ENCODE measurements around the gene ACLY. TPM values are rescaled to one million over a fixed set of nuclear protein-coding genes. Genes with fewer than 3 reads are reported as not detected.

The ACLY gene
- total and polyA plus RNA-seq, 2 of the 13 experiments (the other 11 are each of a cell fraction or from before 2014, with no cell fraction given) = 111 to 218 TPM

DNA sequence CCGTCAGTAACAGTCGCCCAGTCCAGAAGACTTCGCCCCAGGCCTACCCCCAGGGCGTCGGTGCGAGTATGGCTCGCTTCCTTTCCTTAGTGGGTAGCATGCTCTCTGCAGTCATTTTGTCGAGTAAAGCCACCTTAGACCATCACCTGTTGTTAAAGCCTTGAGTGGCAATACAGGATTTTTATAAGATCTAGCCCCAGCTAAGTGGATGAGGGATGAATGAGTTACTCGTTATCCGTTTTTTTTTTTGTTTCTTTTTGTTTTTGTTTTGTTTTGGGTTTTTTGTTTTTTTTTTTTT is 53.2 kb downstream of the ACLY start (continued):
- no peak for TF ChIP-seq EP300 (IDR thresholded peaks at IDR 0.05; ENCODE audit: low read depth in 2 of 2, low read length in 2 of 2)
- 0 out of 2 replicates have a peak, but pooled peaks have one; percentile 3 for TF ChIP-seq EP300 (CRISPR knock-in tag; IDR thresholded peaks at IDR 0.05; ENCODE audit: borderline replicate concordance)
- TF ChIP-seq MYC (CRISPR knock-in tag; IDR thresholded peaks at IDR 0.05; ENCODE audit: borderline replicate concordance) = peak; percentile 33; the same call in 1 of the 2 replicates
- TF ChIP-seq ZSCAN12 (CRISPR knock-in tag; IDR thresholded peaks at IDR 0.05) = 0 out of 2 replicates have a peak, but pooled peaks have one; percentile 27
- no peak for TF ChIP-seq SP2 (CRISPR knock-in tag; IDR thresholded peaks at IDR 0.05)
- TF ChIP-seq CTCF (CRISPR knock-in tag; IDR thresholded peaks at IDR 0.05) = peak; percentile 34; the same call in 1 of the 2 replicates
- no peak for TF ChIP-seq TCF12 (IDR thresholded peaks at IDR 0.05)
- no peak for TF ChIP-seq TCF12 (CRISPR knock-in tag; IDR thresholded peaks at IDR 0.05)
- TF ChIP-seq ZNF616 (CRISPR knock-in tag; IDR thresholded peaks at IDR 0.05; ENCODE audit: low read depth) = 0 out of 2 replicates have a peak, but pooled peaks have one; percentile 8
- TF ChIP-seq, protein P1, sequence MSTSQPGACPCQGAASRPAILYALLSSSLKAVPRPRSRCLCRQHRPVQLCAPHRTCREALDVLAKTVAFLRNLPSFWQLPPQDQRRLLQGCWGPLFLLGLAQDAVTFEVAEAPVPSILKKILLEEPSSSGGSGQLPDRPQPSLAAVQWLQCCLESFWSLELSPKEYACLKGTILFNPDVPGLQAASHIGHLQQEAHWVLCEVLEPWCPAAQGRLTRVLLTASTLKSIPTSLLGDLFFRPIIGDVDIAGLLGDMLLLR (CRISPR knock-in tag; IDR thresholded peaks at IDR 0.05) = no peak; the same call in none of the 2 replicates
- TF ChIP-seq KAT7 (CRISPR knock-in tag; IDR thresholded peaks at IDR 0.05; ENCODE audit: borderline replicate concordance) = no peak
- TF ChIP-seq ZC3H13 (CRISPR knock-in tag; IDR thresholded peaks at IDR 0.05) = peak; percentile 67; the same call in 1 of the 2 replicates
- TF ChIP-seq, protein P2, sequence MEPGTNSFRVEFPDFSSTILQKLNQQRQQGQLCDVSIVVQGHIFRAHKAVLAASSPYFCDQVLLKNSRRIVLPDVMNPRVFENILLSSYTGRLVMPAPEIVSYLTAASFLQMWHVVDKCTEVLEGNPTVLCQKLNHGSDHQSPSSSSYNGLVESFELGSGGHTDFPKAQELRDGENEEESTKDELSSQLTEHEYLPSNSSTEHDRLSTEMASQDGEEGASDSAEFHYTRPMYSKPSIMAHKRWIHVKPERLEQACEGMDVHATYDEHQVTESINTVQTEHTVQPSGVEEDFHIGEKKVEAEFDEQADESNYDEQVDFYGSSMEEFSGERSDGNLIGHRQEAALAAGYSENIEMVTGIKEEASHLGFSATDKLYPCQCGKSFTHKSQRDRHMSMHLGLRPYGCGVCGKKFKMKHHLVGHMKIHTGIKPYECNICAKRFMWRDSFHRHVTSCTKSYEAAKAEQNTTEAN (CRISPR knock-in tag; conservative IDR thresholded peaks at IDR 0.05) = 0 out of 2 replicates have a peak, but pooled peaks have one; percentile 8
- TF ChIP-seq MIXL1 (CRISPR knock-in tag; IDR thresholded peaks at IDR 0.05) = peak; percentile 8; the same call in 1 of the 2 replicates
- TF ChIP-seq ZBTB7A (CRISPR knock-in tag; IDR thresholded peaks at IDR 0.05) = no peak
- TF ChIP-seq IRF9 (CRISPR knock-in tag; IDR thresholded peaks at IDR 0.05; ENCODE audit: borderline replicate concordance) = 0 out of 2 replicates have a peak, but pooled peaks have one; percentile 14
- TF ChIP-seq, protein P3, sequence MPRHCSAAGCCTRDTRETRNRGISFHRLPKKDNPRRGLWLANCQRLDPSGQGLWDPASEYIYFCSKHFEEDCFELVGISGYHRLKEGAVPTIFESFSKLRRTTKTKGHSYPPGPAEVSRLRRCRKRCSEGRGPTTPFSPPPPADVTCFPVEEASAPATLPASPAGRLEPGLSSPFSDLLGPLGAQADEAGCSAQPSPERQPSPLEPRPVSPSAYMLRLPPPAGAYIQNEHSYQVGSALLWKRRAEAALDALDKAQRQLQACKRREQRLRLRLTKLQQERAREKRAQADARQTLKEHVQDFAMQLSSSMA (CRISPR knock-in tag; IDR thresholded peaks at IDR 0.05) = peak; percentile 17; the same call in 1 of the 2 replicates
- TF ChIP-seq ZNF33B (CRISPR knock-in tag; IDR thresholded peaks at IDR 0.05) = 0 out of 2 replicates have a peak, but pooled peaks have one; percentile 7
- TF ChIP-seq TIGD3 (CRISPR knock-in tag; IDR thresholded peaks at IDR 0.05; ENCODE audit: borderline replicate concordance) = no peak
- peak; percentile 34; the same call in 1 of the 2 replicates for TF ChIP-seq HNF4A (CRISPR knock-in tag; IDR thresholded peaks at IDR 0.05)
- TF ChIP-seq ZNF510 (CRISPR knock-in tag; IDR thresholded peaks at IDR 0.05; ENCODE audit: low read depth) = no peak

Measured in HepG2 (cell line).